Fibroblast of skin of scalp (primary cell): ENCODE results near the gene CHST15.

ENCODE experiments used
- DNase-seq: peaks from one replicate; pipeline ENCODE4 v3.0.0-alpha.2; 2013

The CHST15 gene

DNA sequence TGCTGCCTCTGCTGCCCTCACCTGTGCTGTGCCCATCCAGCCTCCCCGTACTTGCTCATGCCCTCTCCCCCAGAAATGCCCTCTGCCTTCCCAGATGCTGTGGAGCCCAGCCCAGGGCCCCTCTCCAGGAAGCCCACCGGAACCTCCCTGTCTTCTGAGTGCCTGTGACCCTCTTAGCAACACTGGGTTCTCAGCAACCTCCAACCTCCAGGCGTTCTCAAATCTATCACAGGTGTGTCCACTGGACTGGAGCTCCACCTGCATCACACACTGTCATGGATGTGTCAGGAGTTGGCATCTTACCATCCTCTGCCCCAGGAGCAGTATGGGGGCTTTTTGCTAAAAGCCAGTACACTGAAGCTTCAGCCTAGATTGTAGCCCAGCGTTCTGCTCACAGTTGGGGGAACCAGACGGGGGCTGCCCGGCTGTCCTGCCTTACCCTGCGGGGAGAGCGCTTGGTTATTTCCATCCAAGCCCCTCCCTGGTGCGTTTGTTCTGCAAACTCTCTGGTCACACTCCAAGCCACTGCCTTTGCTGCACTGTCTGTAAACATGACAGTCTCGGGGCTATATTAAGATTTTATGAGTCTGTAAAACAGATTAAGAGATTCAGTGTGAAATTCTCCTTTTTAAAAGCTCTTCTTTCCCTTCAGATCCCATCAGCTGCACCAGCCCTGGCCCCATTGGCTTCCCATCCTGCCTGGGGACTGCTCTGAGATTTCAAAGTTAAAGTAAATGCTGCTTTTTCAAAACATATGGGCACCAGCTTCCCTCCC, 130.5 kb downstream of the CHST15 start:
- no peak for DNase-seq

DNA sequence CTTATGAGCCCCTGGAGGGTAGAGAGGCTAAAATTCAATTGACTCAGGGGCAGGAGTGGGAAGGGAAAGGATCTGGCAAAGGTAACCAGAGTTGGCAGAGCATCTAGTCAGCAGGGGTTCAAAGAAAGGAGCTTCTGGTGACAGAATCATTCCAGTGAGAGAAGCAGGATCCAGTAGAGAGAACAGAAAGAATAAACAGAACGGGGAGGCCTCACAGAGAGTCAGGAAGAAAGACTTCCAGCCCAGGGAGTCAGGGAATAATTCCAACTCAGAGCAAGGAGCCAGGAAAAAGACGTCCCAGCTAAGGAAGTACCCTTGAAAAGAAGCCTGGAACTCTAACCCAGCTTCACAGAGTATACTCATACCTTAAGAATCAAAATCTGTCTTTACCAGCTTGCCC, 135.2 kb downstream of the CHST15 start:
- DNase-seq: no peak
